ENCODE data around the gene TMEM53.
A peak's percentile ranks its signal among the peaks of the same experiment; 100 is the strongest.

Gene TMEM53

DNA sequence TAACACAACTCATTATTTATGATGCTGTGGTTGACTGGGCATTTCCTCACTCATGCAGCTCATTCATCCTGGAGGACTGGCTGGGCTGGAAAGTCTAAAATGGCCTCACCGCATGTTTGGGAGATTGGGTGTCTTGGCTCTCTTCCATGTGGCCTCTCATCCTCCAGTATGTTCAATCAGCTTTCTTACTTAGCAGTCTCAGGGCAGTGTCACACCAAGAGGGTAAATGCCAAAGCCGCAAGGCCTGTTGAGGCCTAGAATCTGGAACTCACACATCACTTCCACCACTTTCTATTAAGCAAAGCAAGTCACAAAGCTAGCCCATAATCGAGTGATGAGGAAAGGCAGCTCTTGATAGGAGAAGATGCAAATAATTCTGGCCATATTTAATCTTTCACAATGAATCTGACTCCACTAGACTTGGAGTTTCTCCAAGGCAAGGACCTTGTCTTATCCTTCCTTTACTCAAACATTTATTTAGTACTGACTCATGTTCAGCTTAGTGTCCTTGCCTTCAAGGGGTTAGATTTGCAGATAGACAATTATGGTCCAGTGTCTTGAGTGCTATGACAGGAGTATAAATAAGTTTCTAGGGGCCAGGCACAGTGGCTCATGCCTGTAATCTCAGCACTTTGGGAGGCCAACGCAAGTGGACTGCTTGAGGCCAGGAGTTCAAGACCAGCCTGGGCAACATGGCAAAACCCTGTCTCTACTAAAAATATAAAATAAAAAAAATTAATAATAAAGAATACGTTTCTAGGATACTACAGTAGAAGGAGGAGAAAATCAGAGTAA is 45.1 kb downstream of the TMEM53 start:
- peak; percentile 42 for DNase-seq (ENCODE audit: low read depth)

DNA sequence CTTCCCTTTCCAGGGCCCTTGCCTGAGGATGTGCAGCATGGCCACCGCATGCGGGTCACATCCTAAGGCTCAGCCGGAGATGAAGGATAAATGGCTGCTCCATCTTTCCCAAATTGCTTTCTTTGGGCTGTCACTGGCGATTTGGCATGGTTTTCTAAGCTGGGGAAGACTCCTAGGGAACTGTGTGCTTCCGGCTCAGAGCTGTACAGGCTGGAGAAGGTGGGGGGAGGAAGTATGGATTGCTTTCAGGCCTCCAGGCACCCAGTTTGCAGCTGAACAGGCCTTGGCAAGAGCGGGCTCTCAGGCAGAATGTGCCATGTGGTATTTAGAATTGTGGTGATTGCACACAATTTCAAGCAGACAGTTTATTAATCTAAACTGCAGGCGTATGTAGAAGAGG is 48.9 kb downstream of the TMEM53 start:
- DNase-seq (ENCODE audit: low read depth) = no peak

DNA sequence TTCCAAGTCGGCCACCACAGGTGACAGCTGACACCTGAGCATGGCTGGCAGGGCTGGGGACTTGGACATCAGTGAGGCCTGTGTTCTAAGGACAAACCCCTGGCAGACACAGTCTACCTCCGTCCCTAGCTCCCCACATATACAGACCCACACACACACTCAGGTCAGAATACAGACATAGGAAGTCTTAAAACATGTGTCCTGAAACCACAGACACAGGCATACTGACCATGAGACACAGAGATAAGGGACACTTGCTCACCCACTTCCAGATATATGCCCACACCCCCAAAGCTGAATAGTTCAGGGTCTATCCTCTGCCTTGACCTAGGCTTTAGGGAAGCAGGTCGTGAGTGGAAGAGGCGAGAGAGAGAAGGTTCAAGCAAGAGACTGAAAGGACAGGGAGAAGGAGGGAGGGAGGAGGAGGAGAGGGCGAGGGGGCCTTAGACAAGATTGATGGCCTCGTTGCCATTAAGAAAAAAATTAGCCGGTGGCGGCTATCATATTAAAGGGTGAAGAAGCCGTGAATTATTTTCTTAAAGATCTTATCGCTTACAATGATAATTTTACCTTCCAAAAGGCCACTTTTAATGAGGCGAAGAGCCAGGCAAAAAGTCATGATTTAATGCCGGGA is 49.9 kb downstream of the TMEM53 start:
- DNase-seq (ENCODE audit: low read depth) = no peak

DNA sequence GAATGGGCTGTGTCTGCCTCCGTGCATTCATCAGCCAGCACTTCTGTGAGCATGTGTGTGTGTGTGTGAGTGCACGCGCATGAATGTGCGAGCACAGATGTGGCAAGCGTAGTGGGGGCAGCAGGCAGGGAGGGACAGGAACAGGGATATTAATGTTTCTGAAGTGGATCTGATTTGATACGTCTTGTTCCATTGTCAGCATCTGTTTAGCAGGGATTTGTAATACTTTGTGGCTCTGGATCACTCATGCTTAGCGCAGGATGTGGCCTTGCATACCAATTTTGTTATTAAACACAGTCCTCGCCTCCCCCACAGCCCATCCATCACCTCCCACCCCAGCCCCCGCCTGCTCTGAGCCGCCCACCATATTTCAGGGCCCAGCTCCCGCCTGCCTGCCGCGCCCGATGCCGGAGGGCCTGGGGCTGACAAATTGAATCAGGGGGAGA is 52.4 kb downstream of the TMEM53 start:
- DNase-seq (ENCODE audit: low read depth) = no peak

DNA sequence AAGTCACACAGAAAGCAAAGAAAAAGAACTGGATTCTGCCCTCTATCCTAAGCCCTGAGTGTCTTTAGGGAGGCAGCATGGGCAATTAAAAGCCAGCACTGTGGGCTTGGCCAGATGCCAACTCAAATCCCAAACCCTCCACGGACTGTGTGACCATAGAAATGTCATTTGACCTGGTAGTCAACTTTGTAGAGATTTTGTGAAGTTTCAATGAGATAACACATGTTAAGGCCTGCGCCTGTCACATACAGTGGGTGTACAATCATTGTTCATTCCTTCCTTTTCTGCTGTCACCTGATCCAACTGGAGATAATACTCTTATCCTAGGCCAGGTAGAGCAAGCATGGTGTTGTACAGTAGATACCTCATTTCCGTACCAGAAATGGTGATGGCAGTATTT is 54.2 kb downstream of the TMEM53 start:
- no peak for DNase-seq (ENCODE audit: low read depth)

DNA sequence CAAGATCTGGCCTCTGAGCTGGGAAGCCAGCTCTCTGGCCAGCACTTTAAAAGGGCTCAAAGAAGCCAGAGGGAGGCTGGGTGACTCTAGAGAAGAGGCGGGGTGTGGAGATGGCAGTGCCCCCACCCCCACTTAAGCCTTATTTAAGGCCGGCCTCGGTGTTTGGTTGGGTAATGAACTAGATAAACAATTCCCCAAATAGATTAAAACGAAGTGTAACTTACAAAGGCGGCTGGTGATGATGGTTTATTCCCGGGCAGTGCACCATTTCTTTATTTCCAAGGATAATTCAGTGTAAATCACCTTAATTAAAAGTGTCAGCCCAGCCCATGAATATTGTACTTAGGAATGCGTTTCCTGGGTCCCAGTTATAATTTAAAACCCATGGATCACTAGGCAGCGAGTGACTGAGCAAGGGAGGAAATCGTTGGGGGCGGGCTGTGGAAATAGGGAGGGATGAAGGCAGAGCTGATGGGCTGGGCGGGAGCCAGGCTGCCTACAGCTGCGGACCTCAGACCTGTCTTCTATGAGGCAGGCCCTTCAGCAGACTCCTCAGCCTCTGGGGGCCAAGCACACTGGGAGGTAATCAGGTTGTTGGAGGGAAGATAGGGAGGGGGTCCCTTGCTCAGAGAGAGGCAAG is 54.9 kb downstream of the TMEM53 start:
- DNase-seq (ENCODE audit: low read depth) = no peak

DNA sequence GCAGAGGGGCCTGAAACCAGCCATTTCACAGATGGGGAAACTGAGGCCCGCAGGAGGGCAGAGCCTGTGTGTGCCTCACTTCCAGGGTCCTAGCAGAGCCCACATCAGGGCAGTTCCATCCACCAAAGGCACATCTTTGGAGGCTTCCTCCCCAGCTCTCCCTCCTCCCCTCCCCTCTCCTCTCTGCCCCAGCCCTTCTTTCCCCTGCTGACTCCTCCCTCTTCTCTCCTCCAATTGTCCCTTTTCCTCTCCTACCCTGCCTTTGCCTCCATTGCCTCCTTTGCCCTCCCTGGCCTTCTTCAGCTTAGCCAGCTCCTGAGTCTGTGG is 56.6 kb downstream of the TMEM53 start:
- no peak for DNase-seq (ENCODE audit: low read depth)

DNA sequence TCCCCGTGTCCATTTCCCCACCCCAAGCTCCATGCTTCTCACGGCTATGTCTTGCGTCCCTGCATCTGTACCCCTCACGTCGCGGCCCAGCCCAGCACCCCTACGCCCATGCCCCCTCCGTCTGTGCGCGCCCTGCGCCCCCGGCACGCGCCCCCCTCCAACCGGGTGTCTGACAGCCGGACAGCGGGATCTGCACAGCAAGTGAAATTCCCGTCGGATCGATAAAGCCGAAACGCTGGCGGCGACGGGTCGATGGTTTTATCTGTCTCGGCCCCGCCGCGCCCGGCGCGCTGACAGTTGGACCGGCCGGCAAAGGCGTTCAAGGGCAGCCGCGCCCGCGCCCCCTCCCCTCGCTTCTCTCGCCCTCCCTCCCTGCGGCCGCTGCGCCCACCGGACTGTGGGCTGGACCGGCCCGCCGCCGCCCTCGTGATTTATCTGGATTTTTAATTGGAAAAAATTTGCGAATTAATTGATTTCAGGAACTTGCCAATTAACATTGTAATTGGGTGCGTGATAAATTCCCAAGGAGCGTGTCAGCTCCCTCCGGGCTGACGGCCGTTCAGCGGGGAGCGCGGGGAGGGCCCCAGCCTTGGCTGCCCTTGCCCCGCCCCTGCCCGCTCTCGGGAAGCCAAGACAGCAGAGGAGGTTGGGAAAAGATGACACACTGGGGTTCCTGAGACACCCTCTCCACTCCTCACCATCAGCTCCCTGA is 57.1 kb downstream of the TMEM53 start:
- no peak for DNase-seq (ENCODE audit: low read depth)

DNA sequence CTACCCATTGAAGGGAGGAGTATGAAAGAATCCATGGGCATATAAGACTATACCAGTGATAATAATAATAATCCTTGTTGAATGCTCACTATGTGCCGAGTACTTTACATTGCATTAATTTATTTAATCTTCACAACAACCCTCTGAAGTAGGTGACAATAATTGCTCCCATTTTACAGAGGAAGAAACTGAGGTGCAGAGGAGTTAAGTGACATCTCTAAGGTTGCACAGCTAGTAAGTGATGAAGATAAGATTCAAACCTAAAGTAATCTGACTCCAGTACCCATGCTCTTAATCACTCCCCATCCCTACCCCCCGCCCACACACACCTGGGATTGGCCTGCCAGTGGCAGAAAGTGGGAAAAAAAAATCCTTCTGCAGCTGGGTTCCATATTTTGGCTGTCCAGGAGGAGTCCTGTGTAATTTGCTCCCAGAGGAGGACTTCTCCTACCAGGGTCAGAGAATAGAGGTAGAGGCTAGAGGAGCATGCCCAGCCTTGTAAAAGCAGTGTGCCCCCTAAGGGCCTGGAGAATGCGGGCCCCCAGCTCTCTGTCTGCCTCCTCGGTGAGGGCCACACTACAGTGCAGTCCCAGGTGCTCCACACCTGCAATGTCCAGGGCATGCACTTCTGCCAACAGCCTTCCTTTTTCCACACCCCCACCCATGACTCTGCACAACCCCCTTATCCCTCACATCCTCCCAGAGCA is 57.8 kb downstream of the TMEM53 start:
- no peak for DNase-seq (ENCODE audit: low read depth)

DNA sequence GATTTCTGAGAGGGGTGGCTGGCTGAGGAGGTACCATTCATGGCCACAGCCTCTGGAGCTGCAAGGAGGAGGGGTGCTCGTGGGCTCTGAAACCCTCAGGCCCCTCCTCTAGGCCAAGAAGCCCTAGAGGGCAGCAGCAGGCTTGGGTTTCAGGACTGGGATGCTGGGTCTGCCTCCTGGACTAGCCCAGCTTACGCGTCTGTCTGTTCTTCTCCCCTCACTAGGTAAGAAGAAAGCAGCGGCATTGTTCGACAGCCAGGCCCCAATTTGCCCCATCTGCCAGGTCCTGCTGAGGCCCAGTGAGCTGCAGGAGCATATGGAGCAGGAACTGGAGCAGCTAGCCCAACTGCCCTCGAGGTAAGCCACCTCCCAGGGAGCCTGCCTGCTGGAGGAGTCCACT is 60.3 kb downstream of the TMEM53 start:
- DNase-seq (ENCODE audit: low read depth) = no peak

DNA sequence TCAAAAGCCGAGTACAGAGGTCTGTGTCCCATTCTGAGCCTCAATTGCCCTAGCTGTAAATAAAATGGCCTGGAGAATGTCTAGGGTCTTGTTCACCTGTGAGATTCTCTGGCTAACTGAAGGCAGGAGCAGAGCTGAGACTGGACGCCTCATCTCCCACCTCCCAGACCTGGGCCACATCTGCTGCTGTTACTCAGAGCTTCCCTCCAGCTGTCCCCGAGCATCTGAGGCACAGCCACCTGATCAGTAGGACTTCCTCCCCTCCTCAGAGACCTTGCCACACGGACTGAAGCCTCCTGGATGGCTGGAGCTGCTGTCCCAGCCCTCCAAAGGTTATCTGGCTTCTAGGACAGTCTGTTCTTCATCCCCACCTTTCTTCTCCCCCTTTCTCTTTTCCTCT is 62.4 kb downstream of the TMEM53 start:
- no peak for DNase-seq (ENCODE audit: low read depth)

DNA sequence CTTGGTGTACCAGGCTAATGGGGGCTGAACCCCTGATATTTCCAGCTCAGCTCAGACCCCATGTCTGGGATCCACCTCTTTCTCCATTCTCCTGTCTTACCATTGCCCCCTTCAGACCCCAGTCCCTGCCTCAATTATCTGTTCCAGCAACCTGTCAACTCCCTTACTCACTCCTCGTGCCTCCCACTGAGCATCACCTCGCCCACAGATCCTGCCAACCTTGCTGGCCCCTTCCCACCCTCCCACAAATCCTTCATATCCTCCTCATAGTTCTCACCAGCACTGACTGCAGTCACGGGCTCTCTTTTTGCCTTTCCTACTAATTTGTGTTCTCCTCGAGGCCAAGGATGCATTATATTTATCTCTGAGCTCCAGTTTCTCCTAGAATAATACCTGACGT is 62.9 kb downstream of the TMEM53 start:
- DNase-seq (ENCODE audit: low read depth) = no peak

DNA sequence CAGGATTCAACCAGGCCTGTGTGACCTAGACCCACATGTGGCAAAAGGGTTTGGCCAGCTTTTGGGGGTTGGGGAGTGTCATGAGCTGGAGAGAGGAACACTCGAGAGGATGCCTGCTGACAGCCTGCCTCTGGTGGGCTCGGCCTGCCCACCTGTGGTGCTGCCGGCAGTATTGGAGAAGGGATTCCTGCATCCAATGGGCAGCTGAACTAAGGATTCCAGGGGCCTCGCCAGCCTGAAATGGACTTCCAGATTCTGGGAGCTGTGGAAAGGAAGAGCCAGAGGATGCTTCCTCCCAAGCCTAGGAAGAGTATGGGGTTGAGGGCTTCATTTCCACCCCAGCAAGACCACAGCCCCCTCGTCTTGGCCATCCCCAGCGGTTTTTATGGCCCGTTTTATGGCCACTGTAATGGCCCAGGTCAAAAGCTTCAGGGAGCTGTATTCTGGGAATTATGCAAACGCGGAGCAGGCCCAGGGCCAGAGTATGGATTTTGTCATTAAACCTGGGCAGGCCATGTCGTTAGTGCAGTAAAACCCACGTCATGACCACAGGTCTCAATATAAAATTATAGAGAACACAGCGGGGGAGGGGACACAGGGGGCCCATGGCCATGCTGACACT is 63.6 kb downstream of the TMEM53 start:
- no peak for DNase-seq (ENCODE audit: low read depth)

DNA sequence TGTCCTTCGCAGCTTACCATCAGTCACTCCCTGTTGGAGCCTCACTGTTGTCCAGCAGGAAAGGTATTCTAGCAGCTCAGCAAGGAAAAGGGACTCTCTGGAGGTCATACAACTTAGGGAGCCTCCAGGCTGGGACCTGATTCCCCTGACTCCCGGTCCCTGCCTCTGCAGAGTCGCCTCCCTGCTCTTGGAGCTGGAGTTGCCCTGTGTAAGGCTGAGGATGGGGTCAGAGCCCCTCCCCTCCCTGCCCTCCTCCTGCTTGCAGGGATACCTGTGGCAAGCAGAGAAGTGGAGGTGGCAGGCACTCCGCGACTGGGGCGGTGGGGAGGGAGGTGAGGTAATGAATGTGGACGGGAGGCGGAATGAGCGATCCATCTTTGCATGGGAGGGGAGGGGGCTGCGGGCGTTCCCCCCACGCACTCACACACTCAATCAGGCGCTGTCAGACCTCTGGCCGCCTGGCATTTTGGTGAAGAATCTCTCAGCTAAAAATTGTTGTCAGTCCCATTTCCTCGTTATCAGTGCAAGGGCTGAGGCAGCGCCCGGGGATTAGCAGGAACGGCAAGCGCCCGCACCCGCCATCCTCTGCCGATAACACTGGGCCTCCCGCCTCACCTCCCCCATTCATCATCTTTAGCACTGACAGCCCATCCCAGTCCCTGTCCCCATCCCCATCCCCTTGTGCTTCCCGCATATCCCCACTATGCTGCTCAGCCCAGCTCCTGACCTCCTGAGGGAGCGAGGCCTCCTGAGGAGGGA is 64.3 kb downstream of the TMEM53 start:
- no peak for DNase-seq (ENCODE audit: low read depth)

DNA sequence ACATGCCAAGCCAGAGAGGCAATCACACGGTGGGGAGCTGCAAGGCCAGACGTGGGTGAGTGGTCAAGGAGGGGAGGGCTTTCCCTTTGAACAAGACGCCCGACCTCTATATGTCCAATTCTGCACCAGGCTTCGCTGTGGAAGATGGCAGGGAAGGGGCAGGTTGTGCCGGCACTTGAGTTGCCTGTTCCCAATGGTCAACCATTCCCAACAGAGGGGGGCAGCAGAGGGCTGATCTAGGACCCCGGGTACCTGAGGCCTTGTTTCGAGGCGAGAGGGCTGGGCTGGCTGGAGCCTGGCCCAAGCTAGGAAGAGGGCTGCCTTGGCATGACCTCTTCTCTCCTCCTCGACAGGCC is 64.9 kb downstream of the TMEM53 start:
- no peak for DNase-seq (ENCODE audit: low read depth)

DNA sequence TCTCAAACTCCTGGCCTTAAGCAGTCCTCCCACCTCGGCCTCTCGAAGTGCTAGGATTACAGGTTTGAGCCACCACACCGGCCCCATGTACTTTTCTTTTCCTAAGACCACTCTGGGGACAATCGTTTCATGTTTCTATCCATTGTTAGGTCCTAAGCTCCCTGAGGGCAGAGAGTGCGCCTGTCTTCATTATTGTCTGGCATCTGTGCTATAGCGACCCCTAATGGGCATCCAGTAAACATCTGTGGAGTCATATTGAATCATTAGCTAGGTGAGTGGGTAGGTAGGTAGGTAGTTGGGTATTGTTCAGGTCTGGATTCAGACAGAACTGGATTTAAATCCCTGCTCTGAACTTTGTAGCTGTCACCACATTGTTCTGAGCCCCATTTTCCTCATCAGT is 66.1 kb downstream of the TMEM53 start:
- no peak for DNase-seq (ENCODE audit: low read depth)

DNA sequence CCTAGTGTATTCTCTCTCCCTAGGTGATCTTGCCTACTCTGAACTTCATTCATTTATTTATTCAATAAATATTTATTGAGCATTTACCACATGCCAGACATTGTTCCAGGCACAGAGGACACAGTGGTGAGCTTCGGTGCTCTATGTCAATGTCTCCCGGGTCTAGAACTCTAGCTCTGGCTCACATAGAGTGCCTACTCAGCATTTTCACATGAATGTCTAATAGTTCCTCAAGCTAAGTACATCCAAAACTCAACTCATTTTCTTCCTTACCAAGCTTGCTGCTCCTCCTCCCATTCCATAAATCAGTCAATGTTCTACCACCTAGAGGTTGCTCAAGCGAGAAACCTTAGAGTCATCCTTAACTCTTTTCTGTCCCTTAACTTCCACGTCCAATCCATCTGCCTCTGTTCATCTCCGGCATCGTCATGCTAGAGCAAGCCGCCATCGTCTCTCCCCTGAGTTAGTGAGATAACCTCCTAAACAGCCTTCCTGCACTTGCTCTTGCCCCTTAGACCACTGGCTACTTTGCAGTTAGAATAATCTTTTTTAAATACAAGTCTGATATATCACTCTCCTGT is 67.5 kb downstream of the TMEM53 start:
- no peak for DNase-seq (ENCODE audit: low read depth)

DNA sequence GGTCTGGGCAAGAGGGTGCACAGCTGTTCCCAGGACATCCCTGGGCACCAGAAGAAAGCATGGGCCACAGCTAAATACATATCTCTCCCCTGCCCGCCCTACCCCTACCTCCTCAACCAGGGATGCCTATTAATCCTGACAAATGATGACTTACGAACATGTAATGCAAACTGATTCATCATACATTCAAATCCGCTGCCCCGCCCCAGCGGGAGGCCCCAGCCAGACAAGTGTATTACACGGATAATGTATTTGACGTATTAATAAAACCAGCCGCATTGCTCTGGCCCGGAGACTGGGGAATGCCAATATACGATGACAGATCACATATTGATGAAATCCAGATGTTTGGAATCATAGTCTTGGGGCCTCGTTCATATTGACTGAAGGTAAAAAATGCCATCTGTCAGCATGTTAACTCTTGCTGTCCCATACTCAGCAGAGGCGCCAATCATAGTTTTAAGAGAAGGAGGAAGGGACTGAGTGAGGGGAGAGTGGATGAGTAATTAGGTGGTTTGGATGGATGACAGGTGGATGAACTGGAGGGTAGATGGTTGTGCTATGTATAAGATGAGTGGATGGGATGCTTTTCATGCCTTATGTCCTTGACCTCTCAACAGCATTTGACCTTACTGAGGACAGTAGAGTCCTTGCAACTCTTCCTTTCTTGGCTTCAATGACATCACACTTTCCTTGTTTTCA is 68.2 kb downstream of the TMEM53 start:
- no peak for DNase-seq (ENCODE audit: low read depth)

DNA sequence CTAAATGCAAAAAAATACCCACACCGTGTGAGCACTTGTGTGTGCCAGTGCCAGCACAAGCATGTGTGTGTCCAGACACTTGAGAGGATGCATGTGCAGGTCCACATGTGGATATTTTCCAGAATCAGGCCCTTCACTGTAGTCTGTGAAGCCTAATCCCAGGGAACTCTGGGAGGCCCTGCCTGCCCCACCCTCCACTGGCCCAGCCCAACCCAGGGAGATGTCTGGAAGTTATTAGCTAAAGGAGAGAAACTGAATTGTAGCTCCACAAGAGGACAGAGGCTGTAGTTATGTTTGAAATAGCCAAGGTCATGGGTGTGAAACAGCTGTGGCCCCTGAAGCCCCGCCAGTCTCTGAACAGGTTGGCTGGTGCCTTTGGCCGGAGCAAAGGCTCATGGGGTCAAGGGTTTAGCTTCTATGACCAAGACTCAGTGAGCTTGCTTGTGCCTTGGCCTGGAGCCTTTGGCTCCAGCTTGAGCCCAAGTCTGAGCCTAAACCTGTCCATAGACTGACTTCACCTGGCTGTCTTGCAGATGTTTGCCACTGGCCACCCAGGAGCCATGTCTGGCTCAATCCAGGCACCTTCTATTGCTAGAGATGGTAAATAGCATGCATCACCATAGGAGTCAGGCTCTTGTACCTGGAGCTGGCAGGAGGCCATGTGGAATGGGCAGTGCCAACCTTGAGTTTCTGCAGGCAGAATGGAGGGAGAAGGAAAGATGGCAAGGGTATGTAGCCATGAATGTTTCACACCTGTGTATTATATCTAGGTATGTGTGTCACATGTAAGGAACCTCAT is 69.9 kb downstream of the TMEM53 start:
- no peak for DNase-seq (ENCODE audit: low read depth)

All from HS-27A (cell line).